Fibroblast of lung (primary cell): ENCODE results near the gene IRF1. TPM values are rescaled to one million over a fixed set of nuclear protein-coding genes. Genes with fewer than 3 reads are reported as not detected.

Source experiments
- DNase-seq, 2 donors: peaks; one replicate each; pipeline versions ENCODE4 v3.0.0 to v3.0.0-alpha.2; 2010; ENCODE audit warnings: low read depth in 2 of 2
- H2AFZ ChIP-seq: 2 replicates; pipeline ENCODE4 v1.5.1; 2012; ENCODE audit warnings: low read length, control low read depth, inconsistent platforms
- H3K27ac ChIP-seq: 2 replicates; pipeline ENCODE4 v1.5.1; 2011; ENCODE audit warnings: low read length, control low read depth; ENCODE audit not compliant: insufficient read depth
- H3K27me3 ChIP-seq: 2 replicates; pipeline ENCODE4 v1.5.1; 2011; ENCODE audit warnings: mild to moderate bottlenecking, low read length; ENCODE audit not compliant: control insufficient read depth, insufficient read depth
- H3K36me3 ChIP-seq: 2 replicates; pipeline ENCODE4 v1.5.1; 2011; ENCODE audit warnings: low read length; ENCODE audit not compliant: control insufficient read depth, insufficient read depth
- H3K4me1 ChIP-seq: 2 replicates; pipeline ENCODE4 v1.5.1; 2011; ENCODE audit warnings: low read length; ENCODE audit not compliant: control insufficient read depth, insufficient read depth; ENCODE audit errors: extremely low read depth
- H3K4me2 ChIP-seq: 2 replicates; pipeline ENCODE4 v1.5.1; 2011; ENCODE audit warnings: low read length, control low read depth; ENCODE audit not compliant: insufficient read depth; ENCODE audit errors: extremely low read depth
- H3K4me3 ChIP-seq, 4 experiments: fragments of 200-600 bp in 1 of 4; sonication (generic) in 1 of 4; replicated peaks in 1 of 4; 2 replicates each; pipeline ENCODE4 v1.5.1; 2011 to 2016; ENCODE audit warnings: low read length in 4 of 4, low read depth in 3 of 4, mild to moderate bottlenecking in 3 of 4, control low read depth in 2 of 4, inconsistent platforms in 1 of 4, mixed read lengths in 1 of 4; ENCODE audit not compliant: insufficient read depth in 1 of 4; ENCODE audit errors: control extremely low read depth in 1 of 4
- H3K79me2 ChIP-seq: 2 replicates; pipeline ENCODE4 v1.5.1; 2012; ENCODE audit warnings: mild to moderate bottlenecking, low read length, inconsistent platforms; ENCODE audit not compliant: control insufficient read depth, insufficient read depth
- H3K9ac ChIP-seq: 2 replicates; pipeline ENCODE4 v1.5.1; 2011; ENCODE audit warnings: mild to moderate bottlenecking, low read length, control low read depth; ENCODE audit not compliant: insufficient read depth
- H3K9me3 ChIP-seq: 2 replicates; pipeline ENCODE4 v1.5.1; 2012; ENCODE audit warnings: low read depth, low read length; ENCODE audit not compliant: control insufficient read depth, insufficient read depth
- H4K20me1 ChIP-seq: 2 replicates; pipeline ENCODE4 v1.5.1; 2011; ENCODE audit warnings: low read length; ENCODE audit not compliant: control insufficient read depth, insufficient read depth; ENCODE audit errors: extremely low read depth
- EZH2 ChIP-seq: IDR thresholded peaks from 2 replicates; pipeline ENCODE4 v1.5.1; 2012; ENCODE audit warnings: low read length, control low read depth, mild to moderate bottlenecking; ENCODE audit errors: missing control alignments
- polyA plus RNA-seq, 2 donors: library from polyadenylated mRNA; depleted of rRNA in 1 of 2; stranded (reverse) in 1 of 2; unstranded in 1 of 2; fragments of >200 nt; gene quantifications; 2 replicates each; pipeline ENCODE4 v1.2.1, GENCODE V29; 2011 to 2012; ENCODE audit warnings: missing spikeins in 1 of 2
- total RNA-seq: library from RNA; depleted of rRNA; stranded (reverse); fragments of >200 nt; gene quantifications from 2 replicates; pipeline ENCODE4 v1.2.1, GENCODE V29; 2014
- TF ChIP-seq, protein P1 (sequence below), 2 donors: IDR thresholded peaks in 1 of 2; conservative IDR thresholded peaks in 1 of 2; 1 replicate in 1 of 2; 2 replicates in 1 of 2; pipeline ENCODE4 v1.5.1; 2011 to 2012; ENCODE audit warnings: low read length in 2 of 2, control low read depth in 1 of 2, inconsistent platforms in 1 of 2, low read depth in 1 of 2, mild to moderate bottlenecking in 1 of 2

The IRF1 gene
- total and polyA plus RNA-seq, 2 donors (not counting 1 experiment from before 2014, with no cell fraction given): 34.7 to 37.6 TPM

- DNase-seq: no peak
- Histone ChIP-seq H3K27ac (no peak overlapping the region), H3K4me2 (no peak overlapping the region), H3K36me3 (peaks cover 12% of the 10 kb centered on the region), H4K20me1 (no peaks in the 10 kb centered on the region), H3K79me2 (no peaks in the 10 kb centered on the region), H3K9me3 (no peaks in the 10 kb centered on the region), H3K27me3 (no peaks in the 10 kb centered on the region), H2AFZ (no peak overlapping the region), H3K4me3 (no peak overlapping the region), H3K4me1 (peaks cover 6% of the 10 kb centered on the region), H3K9ac (no peak overlapping the region)
- TF ChIP-seq, protein P1, sequence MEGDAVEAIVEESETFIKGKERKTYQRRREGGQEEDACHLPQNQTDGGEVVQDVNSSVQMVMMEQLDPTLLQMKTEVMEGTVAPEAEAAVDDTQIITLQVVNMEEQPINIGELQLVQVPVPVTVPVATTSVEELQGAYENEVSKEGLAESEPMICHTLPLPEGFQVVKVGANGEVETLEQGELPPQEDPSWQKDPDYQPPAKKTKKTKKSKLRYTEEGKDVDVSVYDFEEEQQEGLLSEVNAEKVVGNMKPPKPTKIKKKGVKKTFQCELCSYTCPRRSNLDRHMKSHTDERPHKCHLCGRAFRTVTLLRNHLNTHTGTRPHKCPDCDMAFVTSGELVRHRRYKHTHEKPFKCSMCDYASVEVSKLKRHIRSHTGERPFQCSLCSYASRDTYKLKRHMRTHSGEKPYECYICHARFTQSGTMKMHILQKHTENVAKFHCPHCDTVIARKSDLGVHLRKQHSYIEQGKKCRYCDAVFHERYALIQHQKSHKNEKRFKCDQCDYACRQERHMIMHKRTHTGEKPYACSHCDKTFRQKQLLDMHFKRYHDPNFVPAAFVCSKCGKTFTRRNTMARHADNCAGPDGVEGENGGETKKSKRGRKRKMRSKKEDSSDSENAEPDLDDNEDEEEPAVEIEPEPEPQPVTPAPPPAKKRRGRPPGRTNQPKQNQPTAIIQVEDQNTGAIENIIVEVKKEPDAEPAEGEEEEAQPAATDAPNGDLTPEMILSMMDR (conservative IDR thresholded peaks at IDR 0.05 in 1 of 2, IDR thresholded peaks at IDR 0.05 in 1 of 2; ENCODE audit: low read depth in 1 of 2, low read length in 2 of 2): no peak
Observed at GRCh38 chr5:132479111-132479951, 11.2 kb downstream of the IRF1 start.

GRCh38 chr5:132478366-132478871 lies 12.2 kb downstream of the IRF1 start:
- no peak for DNase-seq
- no peak overlapping the region for H2AFZ ChIP-seq
- no peaks in the 10 kb centered on the region for H3K9me3 ChIP-seq
- no peak overlapping the region for H3K4me2 ChIP-seq
- H3K9ac ChIP-seq: no peak overlapping the region
- H3K4me3 ChIP-seq: no peak overlapping the region
- TF ChIP-seq, protein P1 (conservative IDR thresholded peaks at IDR 0.05 in 1 of 2, IDR thresholded peaks at IDR 0.05 in 1 of 2; ENCODE audit: low read depth in 1 of 2, low read length in 2 of 2): no peak
- TF ChIP-seq EZH2: no peak
- peaks cover 6% of the 10 kb centered on the region for H3K4me1 ChIP-seq
- peaks cover 4% of the 10 kb centered on the region for H3K36me3 ChIP-seq
- H3K27me3 ChIP-seq: no peaks in the 10 kb centered on the region
- H3K27ac ChIP-seq: no peak overlapping the region
- H3K79me2 ChIP-seq: no peaks in the 10 kb centered on the region
- no peaks in the 10 kb centered on the region for H4K20me1 ChIP-seq

GRCh38 chr5:132477784-132478365 lies 12.7 kb downstream of the IRF1 start:
- peaks cover 6% of the 10 kb centered on the region for H3K4me1 ChIP-seq
- H3K9me3 ChIP-seq: no peaks in the 10 kb centered on the region
- no peak overlapping the region for H3K4me2 ChIP-seq
- H2AFZ ChIP-seq: no peak overlapping the region
- H3K36me3 ChIP-seq: peaks cover 1% of the 10 kb centered on the region
- no peaks in the 10 kb centered on the region for H4K20me1 ChIP-seq
- no peaks in the 10 kb centered on the region for H3K79me2 ChIP-seq
- no peak overlapping the region for H3K4me3 ChIP-seq
- no peaks in the 10 kb centered on the region for H3K27me3 ChIP-seq
- TF ChIP-seq, protein P1 (conservative IDR thresholded peaks at IDR 0.05 in 1 of 2, IDR thresholded peaks at IDR 0.05 in 1 of 2; ENCODE audit: low read depth in 1 of 2, low read length in 2 of 2): no peak
- no peak for TF ChIP-seq EZH2
- no peak overlapping the region for H3K27ac ChIP-seq
- no peak for DNase-seq
- H3K9ac ChIP-seq: no peak overlapping the region
